DND-41 (cell line): ENCODE results near the gene IL5.

Experiments used
- CTCF ChIP-seq: IDR thresholded peaks from 2 replicates; pipeline ENCODE4 v1.5.1; 2012; ENCODE audit warnings: borderline replicate concordance, low read length, moderate library complexity, mild to moderate bottlenecking; ENCODE audit not compliant: poor library complexity, severe bottlenecking; ENCODE audit errors: extremely low read depth
- EZH2 ChIP-seq: IDR thresholded peaks from 3 replicates; pipeline ENCODE4 v1.6.1; 2012; ENCODE audit warnings: borderline replicate concordance, low read depth, mild to moderate bottlenecking, moderate library complexity, low read length, inconsistent platforms; ENCODE audit not compliant: severe bottlenecking

- TF ChIP-seq EZH2, result no peak
- no peak for TF ChIP-seq CTCF
Observed at GRCh38 chr5:132556153-132556762, 12.9 kb upstream of the IL5 start.
